Uterus (tissue), 4 donors: Measurements from ENCODE around the gene SLC44A3. TPM values are rescaled to one million over a fixed set of nuclear protein-coding genes. Genes with fewer than 3 reads are reported as not detected.

Experiments used
- DNase-seq, 2 donors: peaks; one replicate each; pipeline ENCODE4 v3.0.0-alpha.2; 2019 to 2020
- H3K27ac ChIP-seq, 2 donors: fragments of 200-600 bp; sonication (generic); 1 replicate in 1 of 2; 2 replicates in 1 of 2; pipeline ENCODE4 v1.5.1; 2016 to 2018
- H3K27me3 ChIP-seq, 2 donors: fragments of 200-600 bp; sonication (generic); one replicate each; pipeline ENCODE4 v1.5.1; 2018 to 2019; ENCODE audit warnings: control low read depth in 1 of 2
- H3K36me3 ChIP-seq, 2 donors: fragments of 200-600 bp; sonication (generic); one replicate each; pipeline ENCODE4 v1.5.1; 2019; ENCODE audit warnings: control low read depth in 1 of 2
- H3K4me1 ChIP-seq, 2 donors: fragments of 200-600 bp; sonication (generic); one replicate each; pipeline ENCODE4 v1.5.1; 2018 to 2019; ENCODE audit warnings: control low read depth in 1 of 2
- H3K4me3 ChIP-seq, 2 donors: fragments of 200-600 bp; sonication (generic); 1 replicate in 1 of 2; 2 replicates in 1 of 2; pipeline ENCODE4 v1.5.1; 2018 to 2019; ENCODE audit warnings: mild to moderate bottlenecking in 1 of 2
- H3K9me3 ChIP-seq, 2 donors: fragments of 200-600 bp; sonication (generic); one replicate each; pipeline ENCODE4 v1.5.1; 2019; ENCODE audit warnings: control low read depth in 1 of 2
- CTCF ChIP-seq, 4 experiments: fragments of 200-600 bp in 2 of 4; fragments of 450-650 bp in 2 of 4; sonication (generic) in 2 of 4; IDR thresholded peaks; one replicate each; pipeline ENCODE4 v1.5.1; 2016 to 2019; ENCODE audit warnings: antibody characterized with exemption in 4 of 4, mild to moderate bottlenecking in 2 of 4, moderate library complexity in 1 of 4
- POLR2A ChIP-seq, 2 donors: fragments of 450-650 bp; IDR thresholded peaks; one replicate each; pipeline ENCODE4 v1.6.1; 2016; ENCODE audit warnings: antibody characterized with exemption in 2 of 2, mild to moderate bottlenecking in 1 of 2, moderate library complexity in 1 of 2
- intact Hi-C: fragments of 100-400 bp; cut with DNase I; formaldehyde crosslinking; loops from one replicate; pipeline ENCODE4 v1.15.1; 2023; ENCODE audit warnings: low total_unique reads
- total RNA-seq, 4 donors: library from RNA; depleted of rRNA in 3 of 4; stranded (reverse); fragments of >200 nt in 3 of 4; gene quantifications; one replicate each; pipeline versions ENCODE4 v1.1.0 to v1.2.4, GENCODE V29; 2014 to 2023
- donor health status: DM: yes; HTN: yes; CAD: no.

The SLC44A3 gene
- total RNA-seq, 4 donors from 2014 or later = 1.3 to 10.3 (median 4.8) TPM

DNA sequence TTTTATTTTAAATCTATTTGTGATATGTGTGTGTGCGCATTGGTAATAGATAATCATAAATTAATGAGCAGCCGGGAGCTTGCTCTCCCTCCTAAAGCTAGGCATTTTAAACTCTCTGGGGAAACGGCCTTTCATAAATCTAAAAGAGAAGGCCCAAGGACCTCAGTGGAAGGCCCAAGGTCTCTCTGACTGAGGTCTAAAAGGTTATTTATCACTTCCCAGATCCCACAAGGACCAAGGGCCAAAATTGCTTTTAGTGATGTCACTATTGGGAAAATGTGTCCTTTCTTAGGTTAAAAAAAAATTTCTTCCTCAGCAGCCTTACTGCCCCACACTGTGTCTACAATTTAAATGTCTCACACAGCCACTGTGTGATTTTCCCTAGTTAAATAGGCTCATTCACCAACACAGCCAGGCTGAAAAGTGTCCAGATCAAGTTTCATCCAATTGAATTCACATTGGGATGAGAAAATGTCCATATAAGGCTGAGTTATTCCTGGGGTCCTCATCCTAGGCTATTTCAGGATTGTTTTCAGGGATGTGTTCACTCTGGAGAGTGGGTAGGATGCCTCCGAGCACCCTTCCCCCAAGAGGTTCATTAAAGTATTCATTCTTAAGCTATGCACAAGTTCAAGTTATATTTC lies 46.1 kb downstream of the SLC44A3 start:
- Histone ChIP-seq H3K4me3 (no peak overlapping the region), H3K27me3 (no peaks in the 10 kb centered on the region), H3K36me3 (no peaks in the 10 kb centered on the region), H3K4me1 (peaks cover 5 to 13% of the 10 kb centered on the region in 2 donors), H3K27ac (peak overlapping the region; percentile 89 to 92), H3K9me3 (no peaks in the 10 kb centered on the region)
- no peak for DNase-seq
- TF ChIP-seq CTCF (IDR thresholded peaks at IDR 0.05) = no peak
- TF ChIP-seq POLR2A (IDR thresholded peaks at IDR 0.05) = no peak
- intact Hi-C loops = no loop called here

DNA sequence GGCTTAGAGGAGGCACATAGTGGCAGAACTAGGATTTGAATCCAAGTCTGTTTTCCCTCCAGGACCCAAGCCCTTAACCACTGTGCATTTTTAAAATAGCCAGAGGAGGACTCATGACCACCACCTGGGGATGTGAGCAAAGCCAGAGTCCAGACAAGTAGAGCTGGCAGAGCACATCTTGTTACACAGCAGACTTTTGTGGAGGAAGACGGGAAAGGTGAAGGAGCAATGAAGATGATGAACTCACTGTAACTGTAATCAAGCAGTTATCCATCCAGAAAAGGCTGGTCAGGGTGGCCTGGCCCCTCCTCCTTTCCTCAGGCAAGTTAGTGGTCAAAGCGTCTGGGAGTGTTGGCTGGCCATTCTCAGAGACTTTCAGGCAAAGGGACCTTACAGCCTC lies 50.9 kb downstream of the SLC44A3 start:
- Histone ChIP-seq H3K27me3 (no peaks in the 10 kb centered on the region), H3K9me3 (no peaks in the 10 kb centered on the region), H3K4me3 (no peak overlapping the region), H3K36me3 (no peaks in the 10 kb centered on the region), H3K4me1 (peaks cover 0 to 4% of the 10 kb centered on the region in 2 donors), H3K27ac (peak overlapping the region in 1 of 2 donors; percentile 20)
- DNase-seq = no peak
- TF ChIP-seq CTCF (IDR thresholded peaks at IDR 0.05) (no peak), POLR2A (IDR thresholded peaks at IDR 0.05) (no peak)
- intact Hi-C loops = no loop called here

DNA sequence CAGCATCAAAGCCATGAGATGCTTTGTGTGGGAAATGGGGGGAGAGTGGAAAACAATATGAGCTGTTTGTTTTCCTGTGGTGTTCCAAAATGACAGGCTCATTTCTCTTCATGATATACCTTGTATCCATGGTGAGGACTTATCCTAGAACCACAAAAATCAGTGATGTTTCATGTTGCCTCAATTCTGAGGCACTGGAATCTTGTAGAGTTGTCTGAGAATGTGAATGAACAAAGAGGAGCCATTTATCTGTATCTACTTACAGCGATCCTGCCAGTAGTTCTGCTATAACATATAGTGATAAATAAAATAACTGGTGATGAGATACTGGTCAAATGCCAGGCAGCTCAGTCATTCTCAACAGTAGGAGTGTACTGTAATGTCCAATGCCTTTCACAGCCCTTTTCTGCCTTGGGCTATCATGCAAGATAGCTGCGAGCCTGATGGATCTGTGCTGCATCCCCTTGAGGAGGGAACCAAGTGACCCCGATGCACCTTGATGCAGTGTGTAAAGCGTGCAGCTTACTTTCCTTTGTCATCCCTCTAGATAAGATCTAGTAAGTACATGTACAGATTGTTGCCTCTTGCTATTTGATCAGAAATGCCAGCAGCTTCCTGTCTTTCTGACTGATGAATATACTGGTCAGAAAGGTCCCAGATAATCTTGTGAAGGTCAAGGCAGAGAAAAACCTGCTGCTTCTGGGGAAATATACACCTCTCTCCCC lies 52.8 kb downstream of the SLC44A3 start:
- H3K4me3 ChIP-seq = no peak overlapping the region
- H3K27ac ChIP-seq = peak overlapping the region in 1 of 2 donors; percentile 68
- intact Hi-C loops = no loop called here

GRCh38 chr1:94873520-94874351 lies 53.6 kb downstream of the SLC44A3 start:
- H3K4me1 ChIP-seq = no peaks in the 10 kb centered on the region
- H3K27ac ChIP-seq = peak overlapping the region; percentile 36 to 68
- DNase-seq = peak in 1 of 2 donors; percentile 43
- no peak overlapping the region for H3K4me3 ChIP-seq
- TF ChIP-seq CTCF (IDR thresholded peaks at IDR 0.05) = no peak
- TF ChIP-seq POLR2A (IDR thresholded peaks at IDR 0.05) = no peak
- H3K9me3 ChIP-seq = no peaks in the 10 kb centered on the region
- intact Hi-C loops = no loop called here
- no peaks in the 10 kb centered on the region for H3K27me3 ChIP-seq
- H3K36me3 ChIP-seq = no peaks in the 10 kb centered on the region

More for the DNA sequence above, 52.8 kb downstream of the SLC44A3 start:
- no peaks in the 10 kb centered on the region for H3K36me3 ChIP-seq
- no peaks in the 10 kb centered on the region for H3K4me1 ChIP-seq
- DNase-seq = no peak
- H3K27me3 ChIP-seq = no peaks in the 10 kb centered on the region
- no peaks in the 10 kb centered on the region for H3K9me3 ChIP-seq
- TF ChIP-seq CTCF (IDR thresholded peaks at IDR 0.05) (no peak), POLR2A (IDR thresholded peaks at IDR 0.05) (no peak)
